ENCODE data around the gene VWA2.

VWA2 gene

DNA sequence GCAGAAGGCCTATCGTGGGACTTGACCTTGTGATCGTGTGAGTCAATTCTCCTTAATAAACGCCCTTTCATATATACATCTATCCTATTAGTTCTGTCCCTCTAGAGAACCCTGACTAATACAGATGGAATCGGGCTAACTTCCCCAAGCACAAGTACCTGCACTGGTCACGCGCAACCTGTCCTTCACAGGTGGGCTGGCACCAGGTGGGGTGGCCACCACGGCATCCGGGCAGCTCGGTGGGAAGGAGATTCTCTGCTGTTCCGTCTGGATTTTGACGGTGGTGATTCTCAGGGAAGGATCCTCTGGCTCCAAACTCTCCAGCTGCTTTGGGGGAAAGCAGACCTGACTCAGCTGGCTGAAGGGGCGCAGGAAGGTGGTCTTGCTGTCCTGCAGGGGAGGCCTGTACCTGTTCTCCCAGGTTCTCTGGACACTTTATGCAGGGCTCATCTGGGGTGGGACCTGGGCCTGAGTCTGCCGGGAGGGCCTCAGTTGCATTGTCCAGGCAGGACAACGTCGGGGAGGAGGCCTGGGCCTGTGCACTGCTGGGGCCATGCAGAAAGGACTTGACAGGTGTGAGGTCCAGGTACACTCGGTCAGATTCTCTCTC is 61.1 kb downstream of the VWA2 start:
- no peak for DNase-seq

DNA sequence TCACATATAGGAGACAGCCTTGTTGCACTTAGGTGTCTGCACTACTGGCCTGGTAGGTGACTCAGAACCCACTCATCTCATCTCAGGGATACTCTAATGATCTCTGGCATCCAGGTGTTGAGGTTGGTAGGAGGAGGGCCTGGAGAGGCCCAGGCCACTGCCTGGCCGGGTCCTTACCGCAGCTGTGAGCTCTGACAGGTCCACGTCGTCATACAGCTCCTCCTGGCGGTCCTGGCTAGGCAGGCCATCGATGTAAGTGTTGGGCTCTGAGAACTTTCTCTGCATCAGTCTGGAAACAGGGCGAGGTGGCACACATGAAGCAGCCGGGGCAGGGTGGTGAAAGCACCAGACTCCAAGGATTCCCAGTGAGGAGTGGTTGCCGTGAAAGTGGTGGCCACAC is 62.1 kb downstream of the VWA2 start:
- DNase-seq, result no peak

DNA sequence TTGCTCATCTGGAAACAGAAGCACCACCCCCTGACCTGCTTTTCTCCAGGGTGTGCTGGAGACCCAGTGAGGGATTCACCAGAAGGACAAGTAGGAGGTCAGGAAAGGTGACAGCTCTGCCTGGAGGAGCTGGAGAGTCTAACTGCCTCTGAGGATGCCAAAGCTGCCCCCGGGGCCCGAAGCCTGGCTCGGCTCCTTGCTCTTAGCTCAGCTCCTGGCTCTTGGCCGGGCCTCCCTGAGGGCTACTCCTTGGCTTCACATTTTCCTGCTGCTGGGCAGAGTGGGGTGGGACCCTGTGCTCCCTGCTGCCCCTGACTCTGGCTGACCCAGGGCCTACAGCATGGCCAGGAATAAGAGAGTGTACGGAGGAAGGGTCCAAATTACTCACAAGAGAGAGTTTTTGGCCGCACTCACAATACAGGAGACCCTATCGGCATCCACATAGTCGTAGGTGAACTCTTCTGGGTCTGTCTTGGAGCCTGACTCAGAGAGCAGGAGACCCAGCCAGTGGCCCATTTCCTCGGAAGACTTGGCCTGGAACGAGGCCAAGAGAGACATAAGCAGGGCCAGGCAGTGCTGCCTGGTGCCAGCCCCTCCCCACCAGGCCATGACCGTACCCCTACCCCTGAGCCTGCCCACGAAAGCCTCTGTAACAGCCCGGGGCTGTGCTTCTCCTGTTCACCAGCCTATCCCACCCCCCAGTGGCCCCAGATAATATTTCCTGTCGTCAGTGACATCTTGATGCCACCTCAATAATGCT is 63.1 kb downstream of the VWA2 start:
- DNase-seq, result no peak

DNA sequence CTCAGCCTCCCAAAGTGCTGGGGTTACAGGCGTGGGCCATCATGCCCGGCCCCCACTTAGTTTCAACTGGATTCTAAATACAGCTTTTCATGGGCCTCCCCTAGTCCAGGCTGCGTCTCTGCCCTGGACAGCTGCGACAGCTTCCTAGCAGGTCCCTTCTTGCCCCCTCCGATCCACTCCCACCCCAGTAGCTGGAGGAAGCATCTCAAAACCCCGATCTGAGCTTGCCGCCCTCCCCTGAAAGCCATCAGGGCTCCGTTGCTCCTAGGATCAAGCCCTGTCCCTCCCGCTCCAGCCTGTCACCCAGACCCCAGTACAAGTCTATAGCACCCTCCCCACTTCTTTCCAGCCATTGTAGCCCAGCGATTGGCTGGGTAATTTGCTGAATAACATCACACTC is 64.5 kb downstream of the VWA2 start:
- no peak for DNase-seq

DNA sequence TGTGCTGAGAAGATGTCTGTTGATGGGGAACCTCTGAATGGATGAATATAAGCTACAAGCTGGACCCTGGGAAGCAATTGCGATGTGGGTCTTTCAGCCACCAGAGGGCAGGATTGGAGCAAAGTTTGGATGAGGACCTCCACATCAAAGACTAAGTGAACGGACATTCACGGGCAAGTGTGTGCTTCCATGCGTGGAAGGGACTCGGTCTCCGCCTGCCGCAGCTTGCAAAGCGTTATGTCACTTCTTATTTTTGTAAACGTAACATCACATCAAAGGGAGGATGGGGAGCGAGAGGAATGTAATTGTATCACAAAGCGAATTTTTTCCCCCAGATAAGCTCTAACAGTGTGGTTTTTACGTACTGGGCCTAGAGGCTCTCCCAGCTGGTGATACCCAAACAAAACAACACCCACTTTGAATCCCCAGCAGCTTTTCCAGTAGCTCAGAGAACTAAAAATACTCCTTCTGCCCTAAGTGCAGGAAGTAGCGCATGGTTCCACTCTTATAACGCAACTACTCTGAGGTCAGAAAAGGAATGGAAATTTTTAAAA is 65.0 kb downstream of the VWA2 start:
- DNase-seq, result peak; percentile 62 to 77

DNA sequence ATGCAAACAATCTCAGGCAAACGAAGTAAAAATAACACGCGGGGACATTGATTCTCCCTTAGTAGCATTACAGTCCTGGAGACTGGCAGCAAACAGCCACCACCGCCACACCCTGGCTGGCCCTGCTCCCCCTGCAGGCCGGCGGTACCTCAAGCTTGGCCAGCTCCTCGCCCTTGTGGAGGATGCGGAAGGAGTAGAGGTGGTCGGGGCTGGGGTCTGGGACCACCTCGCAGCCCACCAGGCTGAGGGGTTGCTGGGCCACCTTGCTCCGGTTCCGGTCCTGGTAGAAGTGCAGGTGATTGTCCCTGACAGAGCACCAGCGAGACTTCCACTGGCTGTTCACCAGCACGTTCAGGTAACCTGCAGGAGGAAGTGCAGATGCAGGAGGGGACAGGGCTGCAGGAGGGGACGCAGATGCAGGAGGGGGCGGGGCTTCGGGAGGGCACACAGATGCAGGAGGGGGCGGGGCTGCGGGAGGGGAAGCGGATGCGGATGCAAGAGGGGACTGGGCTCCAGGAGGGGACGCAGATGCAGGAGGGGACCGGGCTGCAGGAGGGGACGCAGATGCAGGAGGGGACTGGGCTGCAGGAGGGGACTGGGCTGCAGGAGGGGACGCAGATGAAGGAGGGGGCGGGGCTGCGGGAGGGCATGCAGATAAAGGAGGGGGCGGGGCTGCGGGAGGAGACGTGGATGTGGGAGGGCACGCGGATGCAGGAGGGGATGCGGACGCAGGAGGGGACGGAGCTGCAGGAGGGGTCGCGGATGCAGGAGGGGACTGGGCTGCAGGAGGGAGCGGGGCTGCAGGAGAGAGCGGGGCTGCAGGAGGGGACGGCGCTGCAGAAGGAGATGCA is 65.7 kb downstream of the VWA2 start:
- DNase-seq, result peak; percentile 35 to 47

DNA sequence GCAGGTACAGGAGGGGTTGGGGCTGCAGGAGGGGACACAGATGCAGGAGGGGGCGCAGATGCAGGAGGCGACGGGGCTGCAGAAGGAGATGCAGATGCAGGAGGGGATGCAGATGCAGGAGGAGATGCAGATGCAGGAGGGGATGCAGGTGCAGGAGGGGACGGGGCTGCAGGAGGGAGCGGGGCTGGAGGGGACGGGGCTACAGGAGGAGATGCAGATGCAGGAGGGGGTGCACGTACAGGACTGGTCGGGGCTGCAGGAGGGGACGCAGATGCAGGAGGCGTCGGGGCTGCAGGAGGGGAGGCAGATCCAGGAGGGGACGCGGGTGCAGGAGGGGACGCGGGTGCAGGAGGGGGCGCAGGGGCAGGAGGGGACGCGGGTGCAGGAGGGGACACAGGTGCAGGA is 66.5 kb downstream of the VWA2 start:
- no peak for DNase-seq

DNA sequence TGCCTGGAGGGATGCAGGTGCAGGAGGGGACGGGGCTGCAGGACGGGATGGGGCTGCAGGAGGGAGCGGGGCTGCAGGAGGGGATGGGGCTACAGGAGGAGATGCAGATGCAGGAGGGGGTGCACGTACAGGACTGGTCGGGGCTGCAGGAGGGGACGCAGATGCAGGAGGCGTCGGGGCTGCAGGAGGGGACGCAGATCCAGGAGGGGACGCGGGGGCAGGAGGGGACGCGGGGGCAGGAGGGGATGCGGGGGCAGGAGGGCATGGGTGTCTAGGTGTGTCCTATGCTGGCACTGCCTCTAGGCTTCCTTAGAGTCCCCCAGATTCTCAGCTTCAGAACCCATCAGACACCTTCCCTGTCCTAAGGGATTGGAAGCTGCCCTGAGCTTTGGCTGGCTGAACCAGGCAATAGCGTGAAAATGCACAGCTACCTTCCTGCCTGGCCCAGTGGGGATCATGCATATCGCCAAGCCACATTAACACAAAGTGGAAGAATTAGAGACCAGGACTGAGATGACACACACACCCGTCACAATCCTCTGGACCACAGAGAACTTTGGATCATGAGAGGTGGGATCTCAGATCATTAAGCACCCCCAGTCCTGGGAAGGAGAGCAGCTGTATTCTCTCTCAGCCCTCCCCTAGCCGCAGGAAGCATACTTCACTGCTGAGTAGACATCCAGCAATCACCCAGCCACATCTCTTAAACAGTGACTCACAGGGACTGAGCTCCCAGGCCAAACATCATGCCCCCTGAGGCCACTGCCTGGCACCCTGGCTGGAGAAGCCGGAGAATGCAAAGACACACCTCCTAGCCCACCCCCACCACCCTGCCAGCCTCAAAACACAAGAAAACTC is 67.3 kb downstream of the VWA2 start:
- DNase-seq, result no peak

DNA sequence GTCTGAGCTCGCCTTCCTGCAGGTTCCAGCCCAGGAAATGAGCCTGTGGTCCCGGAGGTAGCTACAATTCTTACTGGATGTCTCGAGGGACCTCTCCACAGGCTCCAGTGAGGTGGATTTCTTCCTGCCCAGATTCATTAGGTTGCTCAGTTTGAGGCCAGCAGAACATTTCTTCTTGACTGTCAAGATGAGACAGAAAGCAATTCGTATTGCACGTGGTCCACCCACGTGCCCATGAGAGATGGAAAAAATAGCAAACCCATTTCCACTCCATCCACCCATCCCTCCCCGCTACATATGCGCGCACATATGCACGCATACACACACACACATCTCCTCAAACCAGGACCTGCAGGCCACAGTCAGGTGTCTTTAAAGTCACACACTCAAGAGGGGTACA is 68.7 kb downstream of the VWA2 start:
- DNase-seq, result no peak

DNA sequence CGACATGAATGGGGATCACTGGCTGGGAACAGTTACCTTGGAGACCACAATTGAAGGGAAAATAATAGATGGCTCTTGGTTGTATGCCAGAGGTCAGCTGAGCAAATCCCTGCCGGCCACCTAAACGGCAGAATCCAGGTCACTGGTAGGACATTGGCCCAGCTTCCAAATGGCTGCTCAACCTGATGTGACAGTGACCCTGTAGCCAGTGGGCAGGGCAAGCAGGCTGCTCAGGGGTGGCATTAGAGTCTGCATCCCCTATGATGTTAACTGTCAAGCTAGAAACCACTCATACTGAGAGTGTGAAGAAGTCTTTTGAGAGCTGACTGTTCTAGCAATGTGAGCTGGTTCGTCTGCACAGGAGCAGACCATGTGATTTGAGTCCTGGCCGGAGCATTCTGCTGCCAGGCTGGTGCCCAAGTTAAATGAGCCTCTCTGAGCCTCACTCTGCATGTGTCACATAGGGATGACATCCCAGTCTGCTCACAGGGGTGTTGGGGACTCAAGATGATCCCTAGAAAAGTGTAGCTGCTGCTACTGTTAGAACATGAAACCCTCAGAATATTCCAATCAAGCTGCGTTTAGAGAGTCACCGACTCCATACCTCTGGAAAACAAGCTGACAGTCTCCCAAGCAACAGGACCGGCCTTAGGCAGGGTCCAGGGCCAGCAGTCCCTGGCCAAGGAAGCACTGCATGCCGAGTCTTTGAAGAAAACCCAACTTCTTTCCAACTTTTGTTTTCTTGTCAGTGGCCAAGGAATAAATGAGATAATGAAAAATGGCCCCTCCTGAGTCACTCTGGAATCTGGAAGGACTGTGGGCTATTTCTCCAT is 69.7 kb downstream of the VWA2 start:
- DNase-seq, result no peak

DNA sequence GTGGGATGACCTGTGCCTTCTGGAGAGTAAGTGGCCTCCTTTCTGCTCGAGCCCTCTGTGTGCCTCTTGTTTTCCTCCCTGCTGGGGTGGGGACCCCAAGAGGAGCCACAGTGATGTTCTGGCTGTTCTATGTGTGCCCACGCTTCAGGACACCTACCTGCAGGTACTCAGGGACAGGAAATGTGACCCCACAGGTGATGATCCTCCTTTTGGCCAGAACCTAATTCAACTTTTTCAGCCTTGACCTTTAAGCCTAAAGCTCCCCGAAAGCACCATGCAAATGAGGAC is 70.3 kb downstream of the VWA2 start:
- no peak for DNase-seq

DNA sequence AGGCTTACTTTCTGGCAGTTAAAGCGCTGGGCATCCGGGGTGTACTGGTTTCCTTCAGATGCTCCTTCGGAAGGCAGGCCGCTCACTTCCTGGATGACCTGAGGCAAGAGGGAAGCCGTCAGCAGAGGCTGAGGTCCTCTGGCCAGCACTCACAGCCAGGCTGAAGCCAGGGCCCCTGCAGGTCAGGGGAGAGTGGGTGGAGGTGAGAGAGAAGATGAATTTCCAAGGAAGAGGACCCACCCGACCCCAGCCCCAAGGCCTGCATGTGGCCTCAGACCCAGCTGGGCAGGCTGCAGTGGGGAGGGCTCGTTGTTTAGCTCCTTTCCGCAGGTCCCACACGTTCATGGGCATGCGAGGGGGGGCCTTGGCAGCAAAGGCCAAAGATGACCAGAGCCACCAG is 71.3 kb downstream of the VWA2 start:
- no peak for DNase-seq

DNA sequence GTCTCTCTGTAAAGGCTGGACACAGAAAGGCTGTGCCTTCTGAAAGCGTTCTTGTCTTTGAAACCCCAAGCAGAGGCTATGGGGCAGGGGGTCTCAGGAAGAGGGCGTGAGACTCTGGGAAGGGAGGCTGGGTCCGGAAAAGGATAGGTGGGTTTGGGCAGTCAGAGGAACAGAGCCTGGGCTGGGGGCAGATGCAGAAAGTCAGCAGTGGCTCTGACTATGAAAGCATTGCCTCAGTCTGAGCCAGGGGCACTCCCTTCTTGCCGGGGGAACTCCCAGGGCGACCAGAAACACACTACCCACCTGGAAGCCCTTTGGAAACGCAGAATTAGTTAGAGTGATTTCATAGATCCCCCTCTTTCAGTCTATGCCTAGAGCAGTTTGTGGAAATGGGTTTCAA is 72.0 kb downstream of the VWA2 start:
- no peak for DNase-seq

DNA sequence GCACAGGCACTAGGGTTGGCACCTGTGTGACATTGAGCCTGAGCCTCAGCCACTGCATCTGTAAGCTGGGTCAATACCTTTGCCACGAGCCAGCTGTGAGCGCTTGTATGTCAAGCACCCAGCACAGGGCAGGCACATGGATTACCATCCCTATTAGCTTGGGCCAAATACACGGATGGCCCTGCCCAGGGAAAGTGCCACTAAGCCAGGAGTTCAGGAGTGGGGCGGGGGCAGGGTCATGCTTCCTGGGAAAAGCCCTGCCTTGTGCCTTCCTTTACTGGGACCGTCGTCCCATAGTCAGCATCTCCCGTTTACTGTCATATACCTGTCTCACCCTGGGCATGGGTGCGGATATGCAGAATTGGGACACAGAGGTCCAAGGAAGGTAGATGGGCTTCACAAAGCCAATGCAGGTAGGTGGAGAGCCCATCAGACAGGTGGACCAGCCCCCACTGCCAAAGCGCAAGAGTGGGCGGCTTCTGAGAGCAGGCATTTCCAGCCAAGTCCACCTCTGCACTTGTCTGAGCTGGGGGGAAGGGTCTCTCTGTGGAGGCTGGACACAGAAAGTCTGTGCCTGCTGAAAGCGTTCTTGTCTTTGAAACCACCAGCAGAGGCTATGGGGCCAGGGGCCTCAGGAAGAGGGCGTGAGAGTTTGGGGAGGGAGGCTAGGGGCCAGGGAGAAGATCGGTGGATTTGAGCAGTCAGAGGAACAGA is 72.6 kb downstream of the VWA2 start:
- DNase-seq, result no peak

DNA sequence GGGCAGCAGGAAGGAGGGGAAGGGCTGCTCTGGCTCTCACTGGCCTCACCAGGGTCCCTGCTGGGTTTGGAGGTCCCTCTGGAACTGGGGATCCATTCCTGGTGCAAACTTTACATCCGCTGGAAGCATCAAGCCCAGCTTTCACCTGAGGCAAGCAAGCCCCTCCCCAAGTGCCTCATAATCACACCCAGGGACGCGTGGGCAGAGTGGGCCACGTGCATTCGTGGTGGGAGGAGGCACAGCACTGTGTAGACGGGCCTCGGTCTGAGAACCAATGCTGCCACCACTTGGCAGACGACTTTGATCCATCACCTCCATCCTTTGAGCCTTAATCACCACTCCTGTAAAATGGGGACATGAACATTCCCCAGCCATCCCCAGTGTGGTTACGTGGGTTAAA is 74.1 kb downstream of the VWA2 start:
- no peak for DNase-seq

DNA sequence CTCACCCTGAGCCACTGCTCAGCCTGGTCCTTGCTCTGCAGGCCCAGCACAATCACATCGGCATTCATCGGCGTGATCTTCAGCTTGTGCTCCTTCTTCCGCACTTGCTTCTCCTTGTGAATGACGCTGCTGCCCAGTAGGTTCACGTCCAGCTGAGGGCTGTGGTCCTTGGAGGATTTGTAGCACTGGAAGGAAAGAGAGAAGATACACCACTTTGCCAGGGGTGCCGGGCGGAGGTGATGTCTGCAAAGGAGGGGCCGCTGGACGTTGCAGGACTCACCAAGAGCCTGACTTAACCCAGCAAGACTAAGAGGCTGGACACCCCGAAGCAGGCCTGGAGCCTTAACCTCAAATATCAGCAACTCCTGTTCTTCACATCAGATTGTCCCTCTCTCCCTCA is 74.8 kb downstream of the VWA2 start:
- no peak for DNase-seq

DNA sequence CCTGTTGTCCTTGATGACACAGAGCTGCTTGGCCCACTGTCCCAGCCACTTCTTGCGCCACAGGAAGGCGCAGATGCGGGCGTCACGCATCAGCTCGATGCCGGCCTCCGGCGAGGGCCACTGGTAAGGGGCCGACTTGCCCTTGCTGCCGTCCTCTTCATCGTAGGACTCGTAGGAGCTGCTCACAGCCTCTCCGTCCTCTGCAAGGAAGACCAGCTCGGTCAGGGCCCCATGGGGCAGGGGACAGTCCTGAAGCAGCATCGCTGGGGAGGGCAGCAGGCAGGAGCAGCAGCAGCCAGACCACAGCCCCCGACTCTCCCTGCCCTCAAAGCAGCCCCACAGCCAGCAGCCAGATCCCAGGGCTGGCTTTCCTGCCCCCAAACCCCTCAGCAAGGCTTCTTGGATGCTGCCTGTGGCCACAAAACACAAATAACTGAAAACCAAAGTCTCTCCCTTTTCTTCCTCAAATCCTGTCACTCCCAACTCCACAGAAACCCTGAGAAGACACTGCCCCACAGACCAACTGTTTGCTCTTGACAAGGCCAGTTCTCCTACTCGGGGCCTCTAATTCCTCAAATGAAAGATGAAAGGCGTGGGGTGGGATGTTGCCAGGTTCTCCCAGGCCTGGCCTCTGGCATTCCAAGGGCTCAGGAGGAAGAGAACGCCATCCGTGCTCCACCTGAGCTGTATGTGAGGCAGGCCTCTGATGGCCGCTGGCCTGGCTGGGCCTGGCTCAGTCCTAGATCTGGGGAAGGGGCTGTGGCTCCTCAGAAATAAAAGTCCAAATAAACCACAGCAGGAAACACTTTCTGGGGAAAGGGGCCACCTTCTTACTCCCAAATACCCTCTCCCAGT is 76.7 kb downstream of the VWA2 start:
- DNase-seq, result no peak

DNA sequence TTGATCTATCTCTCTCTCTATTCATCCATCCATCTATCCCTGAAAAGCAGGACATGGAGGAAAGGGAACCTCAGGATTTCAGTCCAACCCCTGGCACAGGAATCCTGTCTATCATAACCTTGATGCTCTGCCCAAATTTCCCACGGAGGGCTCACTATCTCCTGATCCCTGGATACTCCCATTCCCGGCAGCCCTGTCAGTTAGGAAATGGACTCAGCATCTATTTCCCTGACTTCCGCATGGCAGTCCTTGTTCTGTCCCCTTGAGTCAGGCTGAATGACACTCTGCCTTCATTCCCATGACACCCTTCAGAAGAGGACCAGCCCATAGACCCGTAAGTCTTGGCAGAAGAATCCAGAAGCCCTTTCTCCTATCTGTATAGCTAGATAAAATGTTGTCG is 77.7 kb downstream of the VWA2 start:
- DNase-seq, result no peak

DNA sequence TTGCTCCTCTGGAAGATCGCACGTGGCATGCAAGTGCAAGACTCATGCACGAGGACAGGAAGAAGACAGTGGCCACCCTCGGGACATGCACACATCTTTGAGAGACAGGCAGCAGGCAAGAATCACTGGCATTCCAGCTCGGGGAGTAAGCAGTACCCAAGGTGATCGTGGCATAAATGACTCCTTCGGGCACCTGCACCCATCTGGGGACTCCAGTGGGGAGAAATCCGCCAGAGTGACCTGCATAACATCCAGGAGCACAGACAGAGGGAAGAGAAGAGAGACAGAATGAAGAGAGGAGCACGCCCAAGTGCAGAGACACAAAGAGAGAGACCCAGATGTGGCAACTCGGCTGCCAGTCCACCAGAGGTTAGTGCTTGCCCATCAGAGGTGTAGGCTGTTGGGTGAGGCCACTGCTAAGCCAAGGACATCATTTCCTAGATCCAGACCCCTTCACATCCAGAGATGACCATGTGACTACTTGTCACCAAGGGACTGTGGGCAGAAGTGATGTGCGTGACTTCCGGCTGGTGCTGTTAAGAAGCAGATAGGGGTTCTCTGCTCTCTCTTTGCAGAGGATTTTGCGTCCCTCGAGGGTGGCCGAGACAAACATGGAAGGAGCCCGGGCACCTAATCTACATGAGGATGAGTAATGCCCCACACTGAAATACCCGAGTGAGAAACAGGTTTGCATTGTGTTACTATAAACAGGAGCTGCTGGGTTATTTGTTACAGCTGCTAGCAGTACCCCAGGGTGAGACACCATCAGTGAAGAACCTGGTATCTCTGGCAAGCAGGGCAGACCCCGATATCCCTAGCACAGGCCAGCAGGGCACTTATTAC is 80.6 kb downstream of the VWA2 start:
- no peak for DNase-seq
